ENCODE data around the gene LRP1.

LRP1 gene

DNA sequence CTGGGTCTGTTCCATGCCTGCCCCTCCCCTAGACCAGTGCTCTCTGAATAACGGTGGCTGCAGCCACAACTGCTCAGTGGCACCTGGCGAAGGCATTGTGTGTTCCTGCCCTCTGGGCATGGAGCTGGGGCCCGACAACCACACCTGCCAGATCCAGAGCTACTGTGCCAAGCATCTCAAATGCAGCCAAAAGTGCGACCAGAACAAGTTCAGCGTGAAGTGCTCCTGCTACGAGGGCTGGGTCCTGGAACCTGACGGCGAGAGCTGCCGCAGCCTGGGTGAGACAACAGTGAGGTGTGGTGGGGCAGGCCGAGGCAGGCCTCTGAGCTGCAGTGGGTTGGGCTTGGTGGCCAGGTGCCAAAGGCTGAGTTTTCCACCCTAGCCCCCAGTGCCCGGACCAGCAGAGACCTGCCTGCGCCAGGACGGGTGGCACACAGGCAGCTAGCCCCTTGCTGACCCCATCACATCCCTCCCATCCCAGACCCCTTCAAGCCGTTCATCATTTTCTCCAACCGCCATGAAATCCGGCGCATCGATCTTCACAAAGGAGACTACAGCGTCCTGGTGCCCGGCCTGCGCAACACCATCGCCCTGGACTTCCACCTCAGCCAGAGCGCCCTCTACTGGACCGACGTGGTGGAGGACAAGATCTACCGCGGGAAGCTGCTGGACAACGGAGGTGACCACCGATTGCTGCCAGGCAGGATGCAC is 47.3 kb downstream of the LRP1 start:
- DNase-seq: peak; percentile 29

DNA sequence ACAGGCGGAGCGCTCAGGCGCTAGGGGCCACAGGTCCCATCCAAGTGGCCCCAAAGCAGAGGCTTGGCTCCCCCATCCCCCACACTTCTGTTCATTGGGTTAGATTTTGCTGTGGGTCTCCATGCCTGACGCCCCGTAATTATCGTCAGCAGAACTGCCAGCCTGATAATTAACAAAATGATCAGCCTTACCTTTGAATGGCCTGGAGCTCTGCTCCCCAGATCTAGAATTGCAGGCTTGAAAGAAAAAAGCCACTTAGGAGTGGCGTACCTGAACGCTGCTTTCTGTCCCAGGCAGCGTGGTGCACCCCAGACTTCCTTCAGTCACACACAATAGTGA is 47.8 kb downstream of the LRP1 start:
- DNase-seq: no peak

GRCh38 chr12:57176846-57177245 is 48.6 kb downstream of the LRP1 start:
- DNase-seq: no peak

DNA sequence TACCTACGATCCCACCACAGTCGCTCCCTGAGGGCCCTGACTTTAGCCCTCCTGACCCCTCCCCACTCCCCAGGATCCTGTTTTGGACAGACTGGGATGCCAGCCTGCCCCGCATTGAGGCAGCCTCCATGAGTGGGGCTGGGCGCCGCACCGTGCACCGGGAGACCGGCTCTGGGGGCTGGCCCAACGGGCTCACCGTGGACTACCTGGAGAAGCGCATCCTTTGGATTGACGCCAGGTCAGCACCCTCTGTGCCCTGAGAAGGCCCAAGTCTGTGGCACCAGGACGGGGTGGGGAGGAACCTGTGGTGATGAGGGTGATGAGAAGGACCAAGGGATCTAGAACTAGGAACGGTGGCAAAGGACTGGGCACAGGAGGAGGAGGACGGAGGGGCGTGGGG is 49.1 kb downstream of the LRP1 start:
- no peak for DNase-seq

DNA sequence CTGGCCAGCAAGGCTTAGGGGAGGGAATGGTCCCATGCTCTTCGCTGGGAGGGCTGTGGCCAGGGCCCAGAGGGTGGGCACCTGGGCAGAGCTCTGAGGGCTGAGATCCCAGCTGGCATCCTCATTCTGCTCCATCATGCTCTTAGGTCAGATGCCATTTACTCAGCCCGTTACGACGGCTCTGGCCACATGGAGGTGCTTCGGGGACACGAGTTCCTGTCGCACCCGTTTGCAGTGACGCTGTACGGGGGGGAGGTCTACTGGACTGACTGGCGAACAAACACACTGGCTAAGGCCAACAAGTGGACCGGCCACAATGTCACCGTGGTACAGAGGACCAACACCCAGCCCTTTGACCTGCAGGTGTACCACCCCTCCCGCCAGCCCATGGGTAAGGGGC is 49.9 kb downstream of the LRP1 start:
- DNase-seq: no peak

GRCh38 chr12:57179331-57180086 is 51.2 kb downstream of the LRP1 start:
- no peak for DNase-seq

DNA sequence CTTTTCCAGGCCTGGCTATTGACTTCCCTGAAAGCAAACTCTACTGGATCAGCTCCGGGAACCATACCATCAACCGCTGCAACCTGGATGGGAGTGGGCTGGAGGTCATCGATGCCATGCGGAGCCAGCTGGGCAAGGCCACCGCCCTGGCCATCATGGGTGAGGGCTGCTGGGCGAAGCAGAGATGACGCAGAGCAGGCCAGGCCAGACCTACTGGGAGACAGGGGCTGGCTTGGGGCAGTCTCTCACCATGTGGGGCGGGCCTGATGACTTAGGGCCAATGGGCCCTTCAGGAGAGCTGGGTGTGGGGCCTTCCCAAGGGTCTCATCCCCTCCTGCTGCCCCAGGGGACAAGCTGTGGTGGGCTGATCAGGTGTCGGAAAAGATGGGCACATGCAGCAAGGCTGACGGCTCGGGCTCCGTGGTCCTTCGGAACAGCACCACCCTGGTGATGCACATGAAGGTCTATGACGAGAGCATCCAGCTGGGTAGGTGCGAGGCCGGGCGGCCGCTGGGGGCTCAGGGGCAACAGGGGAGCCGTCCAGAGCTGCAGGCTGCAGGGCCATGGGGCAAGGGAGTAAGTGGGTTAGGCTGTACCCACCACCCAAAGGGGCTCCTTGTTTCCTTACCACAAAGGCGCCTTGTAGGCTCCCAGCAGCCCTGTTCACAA is 52.2 kb downstream of the LRP1 start:
- DNase-seq: no peak

DNA sequence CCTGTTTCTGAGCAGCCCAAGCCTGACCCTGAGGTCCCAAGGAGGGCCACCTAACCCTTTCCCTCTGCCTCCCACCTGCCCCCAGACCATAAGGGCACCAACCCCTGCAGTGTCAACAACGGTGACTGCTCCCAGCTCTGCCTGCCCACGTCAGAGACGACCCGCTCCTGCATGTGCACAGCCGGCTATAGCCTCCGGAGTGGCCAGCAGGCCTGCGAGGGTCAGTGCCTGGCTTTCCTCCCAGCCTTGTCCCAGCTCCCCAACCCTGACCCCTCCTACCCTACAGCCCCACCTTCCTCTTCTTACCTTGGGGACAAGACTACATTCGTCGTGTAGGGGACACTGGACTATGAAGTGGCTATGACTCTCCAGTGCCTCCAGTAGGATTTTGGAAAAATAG is 52.8 kb downstream of the LRP1 start:
- no peak for DNase-seq

- no peak for DNase-seq
Measured at GRCh38 chr12:57181561-57182155, 53.4 kb downstream of the LRP1 start.

- DNase-seq: peak; percentile 60
Measured at GRCh38 chr12:57182918-57183575, 54.8 kb downstream of the LRP1 start.

DNA sequence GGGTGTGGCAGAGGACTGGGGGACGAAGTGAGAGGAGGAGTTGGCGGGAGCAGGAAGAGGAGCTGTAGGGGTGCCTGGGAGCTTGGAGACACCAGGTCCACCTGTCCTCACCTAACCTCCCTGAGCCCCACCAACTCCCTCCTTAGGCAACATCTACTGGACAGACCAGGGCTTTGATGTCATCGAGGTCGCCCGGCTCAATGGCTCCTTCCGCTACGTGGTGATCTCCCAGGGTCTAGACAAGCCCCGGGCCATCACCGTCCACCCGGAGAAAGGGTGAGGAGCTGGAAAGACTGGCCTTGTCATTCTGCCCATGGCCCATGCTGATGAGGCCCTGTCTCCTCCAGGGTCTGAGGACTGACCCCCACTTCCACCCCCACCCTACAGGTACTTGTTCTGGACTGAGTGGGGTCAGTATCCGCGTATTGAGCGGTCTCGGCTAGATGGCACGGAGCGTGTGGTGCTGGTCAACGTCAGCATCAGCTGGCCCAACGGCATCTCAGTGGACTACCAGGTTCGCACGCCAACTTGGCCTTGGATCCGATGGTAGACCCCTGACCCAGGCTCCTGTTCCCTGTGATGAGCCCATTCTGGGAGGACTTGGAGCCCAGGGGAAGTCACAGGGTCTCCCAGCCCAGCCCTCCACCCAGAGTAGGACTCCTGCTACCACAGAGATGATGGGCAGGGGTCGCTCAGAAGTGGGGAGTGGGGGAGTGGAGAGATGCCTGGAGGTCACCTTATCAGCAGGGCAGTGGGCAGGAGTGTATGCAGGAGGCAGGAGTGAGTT is 55.8 kb downstream of the LRP1 start:
- DNase-seq: no peak

DNA sequence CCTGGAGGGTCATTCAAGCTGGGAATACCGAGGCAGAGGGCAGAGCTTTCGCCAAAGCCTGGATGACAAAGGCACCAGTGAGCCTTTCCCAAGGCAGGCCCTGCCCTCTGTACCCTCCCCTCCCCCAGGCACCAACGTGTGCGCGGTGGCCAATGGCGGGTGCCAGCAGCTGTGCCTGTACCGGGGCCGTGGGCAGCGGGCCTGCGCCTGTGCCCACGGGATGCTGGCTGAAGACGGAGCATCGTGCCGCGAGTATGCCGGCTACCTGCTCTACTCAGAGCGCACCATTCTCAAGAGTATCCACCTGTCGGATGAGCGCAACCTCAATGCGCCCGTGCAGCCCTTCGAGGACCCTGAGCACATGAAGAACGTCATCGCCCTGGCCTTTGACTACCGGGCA is 57.1 kb downstream of the LRP1 start:
- DNase-seq: no peak

DNA sequence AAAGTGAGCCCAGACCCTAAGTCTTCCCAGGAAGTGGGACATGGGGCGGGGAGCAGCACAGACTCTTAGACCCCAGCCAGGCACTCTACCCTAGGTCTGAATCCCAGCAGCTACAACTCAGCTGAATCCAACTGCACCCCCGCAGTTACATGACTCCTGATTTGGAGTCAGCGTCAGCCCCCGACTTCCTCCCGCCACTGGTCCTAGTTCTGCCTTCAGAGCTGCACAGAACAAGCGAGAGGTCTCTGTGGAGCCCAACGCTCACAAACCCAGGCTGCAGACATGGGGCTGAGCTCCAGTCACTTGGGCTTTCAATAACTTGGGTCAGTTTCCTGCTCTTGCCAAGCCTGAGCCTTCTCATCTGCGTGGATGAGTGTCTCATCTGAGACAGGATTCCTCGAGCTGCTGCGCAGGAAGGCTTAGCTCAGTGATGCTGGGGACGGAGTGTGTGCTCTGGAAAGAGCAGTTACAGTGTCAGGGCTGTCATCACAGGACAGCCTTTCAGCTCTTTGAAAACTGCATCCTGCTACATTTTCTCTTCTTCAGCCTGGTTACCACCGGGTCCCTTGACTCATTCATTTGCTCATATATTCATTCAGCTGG is 57.7 kb downstream of the LRP1 start:
- DNase-seq: no peak

DNA sequence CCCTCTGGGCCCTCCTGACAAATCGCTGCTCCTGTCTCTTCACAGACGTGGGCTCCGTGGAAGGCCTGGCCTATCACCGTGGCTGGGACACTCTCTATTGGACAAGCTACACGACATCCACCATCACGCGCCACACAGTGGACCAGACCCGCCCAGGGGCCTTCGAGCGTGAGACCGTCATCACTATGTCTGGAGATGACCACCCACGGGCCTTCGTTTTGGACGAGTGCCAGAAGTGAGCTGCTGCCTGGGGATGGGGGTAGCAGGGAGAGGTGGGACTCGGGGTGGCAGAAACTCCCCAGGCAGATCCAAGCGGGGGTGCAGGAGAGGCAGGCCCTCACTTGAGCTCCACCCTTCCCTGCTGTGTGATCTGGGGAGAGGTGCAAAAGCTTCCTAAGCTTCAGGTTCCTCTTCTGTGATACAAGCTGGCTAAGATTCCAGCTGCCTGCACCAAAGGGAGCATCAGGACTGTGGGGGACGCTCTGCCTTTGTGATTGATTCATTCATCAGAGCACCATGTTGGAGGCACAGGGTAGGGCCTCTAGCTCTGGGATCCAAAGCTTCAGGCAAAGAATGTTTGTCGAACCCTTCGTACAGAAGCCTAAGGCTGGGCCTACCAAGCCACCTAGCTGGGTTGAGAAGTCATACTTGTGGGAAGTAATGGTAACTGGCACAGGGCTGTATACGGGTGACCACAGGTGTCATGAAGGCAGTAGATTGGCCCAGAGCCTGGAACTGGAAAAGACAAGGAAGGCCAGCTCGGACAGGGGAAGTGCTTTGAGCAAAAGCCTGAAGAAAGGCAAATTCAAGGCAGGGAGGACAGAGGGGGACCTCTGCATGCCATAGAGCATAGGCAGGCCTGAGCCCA is 59.2 kb downstream of the LRP1 start:
- DNase-seq: no peak

GRCh38 chr12:57188090-57188425 is 59.8 kb downstream of the LRP1 start:
- no peak for DNase-seq

- DNase-seq: no peak
Measured at GRCh38 chr12:57190037-57190436, 61.8 kb downstream of the LRP1 start.

DNA sequence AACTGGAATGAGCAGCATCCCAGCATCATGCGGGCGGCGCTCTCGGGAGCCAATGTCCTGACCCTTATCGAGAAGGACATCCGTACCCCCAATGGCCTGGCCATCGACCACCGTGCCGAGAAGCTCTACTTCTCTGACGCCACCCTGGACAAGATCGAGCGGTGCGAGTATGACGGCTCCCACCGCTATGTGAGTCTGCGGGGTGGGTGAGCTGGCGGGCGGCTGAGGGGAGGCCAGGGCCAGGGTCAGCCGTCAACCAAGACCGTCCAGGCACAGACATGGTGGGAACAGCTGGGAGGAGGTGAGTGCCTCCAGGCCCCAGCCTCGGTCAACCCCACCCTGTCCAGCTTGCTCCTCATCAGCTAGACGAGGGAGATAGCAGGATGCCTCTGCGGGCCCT is 62.5 kb downstream of the LRP1 start:
- no peak for DNase-seq

DNA sequence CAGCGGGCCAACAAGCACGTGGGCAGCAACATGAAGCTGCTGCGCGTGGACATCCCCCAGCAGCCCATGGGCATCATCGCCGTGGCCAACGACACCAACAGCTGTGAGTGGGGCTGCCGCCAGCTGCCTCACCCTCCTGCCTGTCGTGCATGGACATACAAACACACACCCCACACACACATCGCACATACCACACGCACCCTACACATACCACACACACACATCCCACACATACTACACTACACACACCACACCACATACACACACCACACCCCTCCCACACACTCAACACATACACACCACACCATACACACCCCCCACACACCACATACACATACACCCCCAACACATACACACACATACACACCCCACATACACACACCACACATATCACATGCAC is 63.1 kb downstream of the LRP1 start:
- no peak for DNase-seq

DNA sequence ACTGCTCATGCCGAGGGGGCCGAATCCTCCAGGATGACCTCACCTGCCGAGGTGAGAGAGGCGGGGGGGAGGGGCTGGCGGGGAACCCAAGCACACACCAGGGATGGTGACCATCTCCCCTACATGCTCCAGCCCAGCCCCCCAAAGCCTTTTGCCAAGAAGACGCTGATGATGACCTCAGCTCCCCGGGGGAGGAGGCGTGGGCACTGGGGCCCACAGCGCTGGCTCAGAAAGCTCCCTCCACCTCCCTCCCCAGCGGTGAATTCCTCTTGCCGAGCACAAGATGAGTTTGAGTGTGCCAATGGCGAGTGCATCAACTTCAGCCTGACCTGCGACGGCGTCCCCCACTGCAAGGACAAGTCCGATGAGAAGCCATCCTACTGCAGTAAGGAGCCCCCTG is 64.6 kb downstream of the LRP1 start:
- DNase-seq: no peak

GRCh38 chr12:57193706-57194245 is 65.5 kb downstream of the LRP1 start:
- DNase-seq: no peak

All from right kidney (tissue), 1 donor.